ENCODE measurements around the gene RPTOR. TPM values are rescaled to one million over a fixed set of nuclear protein-coding genes. Genes with fewer than 3 reads are reported as not detected.

The RPTOR gene
- 18.8 and 19.0 TPM in 2 replicates for total RNA-seq

GRCh38 chr17:80544655-80545498 lies at the start of gene RPTOR:
Gene RPTOR (plus strand): TSS chr17:80544838. CDS start chr17:80545630, 792 bp downstream.

GRCh38 chr17:80991645-80992076 lies 447.0 kb downstream of the RPTOR start, which contains the start of gene CHMP6:
Gene CHMP6 (plus strand): TSS chr17:80991841. CDS start chr17:80991919, 78 bp downstream.

Other genes with a start within 250 kb of the RPTOR start
- gene ENDOV, start 129.7 kb upstream of the RPTOR start, total RNA-seq, result 19.4 and 32.9 TPM in 2 replicates
- gene NPTX1, start 68.2 kb upstream of the RPTOR start, total RNA-seq, result 0.81 TPM in 1 of 2 replicates, not detected in the other